Erythroblast (primary cell): ENCODE results near the gene C17orf75.
"Not testable (repeated sequence)": the region's sequence is repeated elsewhere in the genome, so short reads cannot be mapped to it uniquely, and the experiment has no call there.

Source experiments
- DNase-seq, 2 experiments: peaks; one replicate each; lab custom pipeline; 2025; lab: John Stamatoyannopoulos, UW
- GATA1 ChIP-seq: IDR thresholded peaks from 2 replicates; pipeline ENCODE4 v1.6.1; 2011; ENCODE audit warnings: low read depth, mild to moderate bottlenecking, control low read depth, low read length, moderate library complexity
- POLR2A ChIP-seq: IDR thresholded peaks from 2 replicates; pipeline ENCODE4 v1.6.1; 2011; ENCODE audit warnings: mild to moderate bottlenecking, low read length

C17orf75 gene, protein sequence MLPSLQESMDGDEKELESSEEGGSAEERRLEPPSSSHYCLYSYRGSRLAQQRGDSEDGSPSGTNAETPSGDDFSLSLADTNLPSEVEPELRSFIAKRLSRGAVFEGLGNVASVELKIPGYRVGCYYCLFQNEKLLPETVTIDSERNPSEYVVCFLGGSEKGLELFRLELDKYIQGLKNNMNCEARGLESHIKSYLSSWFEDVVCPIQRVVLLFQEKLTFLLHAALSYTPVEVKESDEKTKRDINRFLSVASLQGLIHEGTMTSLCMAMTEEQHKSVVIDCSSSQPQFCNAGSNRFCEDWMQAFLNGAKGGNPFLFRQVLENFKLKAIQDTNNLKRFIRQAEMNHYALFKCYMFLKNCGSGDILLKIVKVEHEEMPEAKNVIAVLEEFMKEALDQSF

DNA sequence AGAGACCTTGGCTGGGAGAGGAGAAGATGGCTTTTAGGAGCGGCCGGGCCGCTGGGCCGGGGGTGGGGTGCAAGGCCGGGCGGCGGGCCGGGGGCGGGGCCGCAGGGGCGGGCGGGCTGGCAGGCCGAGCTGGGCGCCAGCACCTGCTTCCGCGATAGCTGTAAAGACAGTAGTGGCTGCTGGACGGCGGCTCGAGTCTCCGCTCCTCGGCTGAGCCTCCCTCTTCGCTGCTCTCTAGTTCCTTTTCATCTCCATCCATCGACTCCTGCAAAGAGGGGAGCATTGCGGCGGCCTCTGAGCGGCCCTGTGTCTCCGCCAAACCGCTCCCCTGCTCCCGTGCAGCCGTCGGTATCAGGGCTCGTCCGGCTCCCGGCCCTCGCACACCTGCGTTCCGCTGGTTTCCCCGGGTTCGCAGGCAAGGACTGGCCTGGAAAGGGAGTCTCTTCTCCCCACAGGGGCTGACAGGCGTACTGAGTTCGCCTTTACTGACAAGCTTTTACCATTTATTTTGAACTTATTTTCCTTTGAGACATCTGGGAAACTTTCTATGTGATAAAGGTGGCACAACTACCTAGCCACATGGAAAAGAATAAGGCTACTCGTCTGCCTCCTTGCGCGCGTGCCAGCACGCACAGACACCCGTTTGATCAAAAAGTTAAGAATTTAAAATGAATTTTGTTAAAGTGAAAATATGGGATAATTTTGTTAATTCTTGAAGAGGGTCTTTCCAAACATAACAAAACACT is at the start of gene C17orf75:
Gene C17orf75, minus strand, starts transcription at position 317 of the 746 bp plus-strand sequence. Its CDS starts 34 bp downstream, at position 283.
- peak; percentile 89 to 92 for DNase-seq
- TF ChIP-seq POLR2A = peak; percentile 79
- no peak for TF ChIP-seq GATA1

DNA sequence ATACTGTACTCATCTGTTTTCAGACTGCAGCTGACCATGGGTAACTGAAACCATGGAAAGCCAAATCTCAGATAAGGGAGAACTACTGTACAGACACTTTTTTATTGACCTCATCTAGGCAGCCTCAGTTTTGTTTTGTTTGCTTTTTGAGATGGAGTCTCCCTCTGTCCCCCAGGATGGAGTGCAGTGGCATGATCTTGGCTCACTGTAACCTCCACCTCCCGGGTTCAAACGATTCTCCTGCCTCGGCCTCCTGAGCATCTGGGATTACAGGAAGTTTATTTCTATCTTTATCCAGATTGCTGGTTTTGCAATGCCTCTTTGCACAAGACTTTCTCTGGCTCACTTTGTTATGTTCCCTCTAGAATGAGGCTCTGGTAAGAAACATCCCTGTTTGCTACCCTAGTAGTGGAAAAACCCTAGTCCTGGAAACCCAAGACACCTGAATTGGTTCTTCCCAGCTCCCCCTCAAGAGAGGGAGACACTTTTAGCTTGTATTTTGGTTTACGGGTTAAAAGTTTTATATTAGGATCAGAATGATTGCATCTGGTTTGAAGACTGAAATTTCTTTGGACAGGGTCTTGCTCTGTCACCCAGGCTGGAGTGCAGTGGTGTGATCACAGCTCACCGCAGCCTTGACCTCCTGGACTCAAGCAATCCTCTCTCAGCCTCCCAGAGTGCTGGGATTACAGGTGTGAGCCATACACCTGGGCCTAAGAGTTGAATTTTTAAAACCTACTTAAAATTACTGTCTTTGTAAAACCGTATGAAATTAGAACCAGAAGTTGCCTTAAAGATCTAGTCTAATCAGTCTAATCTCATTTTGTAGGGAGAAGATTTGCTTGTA is 46.9 kb upstream of the C17orf75 start:
- no peak for TF ChIP-seq GATA1
- no peak for DNase-seq

DNA sequence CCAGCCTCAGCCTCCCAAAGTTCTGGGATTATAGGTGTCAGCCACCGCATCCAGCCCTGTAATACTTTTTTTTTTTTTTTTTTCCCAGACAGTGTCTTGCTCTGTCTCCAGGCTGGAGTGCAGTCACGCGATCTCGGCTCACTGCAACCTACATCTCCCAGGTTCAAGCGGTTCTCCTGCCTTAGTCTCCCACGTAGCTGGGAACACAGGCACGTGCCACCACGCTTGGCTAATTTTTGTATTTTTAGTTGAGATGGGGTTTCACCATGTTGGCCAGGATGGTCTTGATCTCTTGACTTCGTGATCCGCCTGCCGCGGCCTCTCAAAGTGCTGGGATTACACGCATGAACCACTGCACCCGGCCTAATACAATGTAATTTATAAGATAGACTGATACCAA is 46.2 kb upstream of the C17orf75 start:
- not testable (repeated sequence) for DNase-seq

- TF ChIP-seq POLR2A (no peak), GATA1 (no peak)
- DNase-seq = no peak
Measured at GRCh38 chr17:32386844-32387243, 44.9 kb upstream of the C17orf75 start.

GRCh38 chr17:32385971-32386370 is 44.0 kb upstream of the C17orf75 start:
- TF ChIP-seq GATA1 (no peak), POLR2A (no peak)
- no peak for DNase-seq

- no peak for DNase-seq
- TF ChIP-seq GATA1 (no peak), POLR2A (no peak)
Measured at GRCh38 chr17:32385121-32385520, 43.1 kb upstream of the C17orf75 start.

DNA sequence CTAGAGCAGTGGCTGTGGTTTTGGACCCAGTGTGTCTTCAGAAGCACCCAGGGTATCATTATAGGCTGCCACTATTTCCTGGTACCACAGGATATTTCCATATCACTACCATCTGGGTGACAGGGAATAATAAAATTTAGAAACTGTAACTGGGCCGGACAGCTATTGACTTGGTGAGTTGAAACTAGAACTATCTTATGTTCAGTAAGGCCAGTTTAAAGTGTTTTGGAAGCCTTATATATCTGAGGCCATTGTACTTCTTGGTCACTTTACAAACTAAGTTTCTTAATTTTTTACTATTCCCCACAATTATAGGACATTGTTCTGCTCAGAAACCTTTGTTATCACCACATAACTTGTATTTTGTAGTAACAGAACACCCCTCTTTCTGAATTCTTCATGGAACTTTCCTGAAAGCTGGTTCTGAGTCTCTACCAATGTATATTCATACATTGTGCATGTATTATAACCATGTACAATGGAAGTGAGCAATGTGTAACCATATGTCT is 42.0 kb upstream of the C17orf75 start:
- no peak for DNase-seq
- TF ChIP-seq GATA1 = no peak
- TF ChIP-seq POLR2A = peak; percentile 14

GRCh38 chr17:32382526-32383223 is 40.7 kb upstream of the C17orf75 start:
- TF ChIP-seq GATA1 = no peak
- DNase-seq = no peak

GRCh38 chr17:32370426-32370825 is 28.5 kb upstream of the C17orf75 start:
- DNase-seq = no peak
- no peak for TF ChIP-seq GATA1
- no peak for TF ChIP-seq POLR2A

DNA sequence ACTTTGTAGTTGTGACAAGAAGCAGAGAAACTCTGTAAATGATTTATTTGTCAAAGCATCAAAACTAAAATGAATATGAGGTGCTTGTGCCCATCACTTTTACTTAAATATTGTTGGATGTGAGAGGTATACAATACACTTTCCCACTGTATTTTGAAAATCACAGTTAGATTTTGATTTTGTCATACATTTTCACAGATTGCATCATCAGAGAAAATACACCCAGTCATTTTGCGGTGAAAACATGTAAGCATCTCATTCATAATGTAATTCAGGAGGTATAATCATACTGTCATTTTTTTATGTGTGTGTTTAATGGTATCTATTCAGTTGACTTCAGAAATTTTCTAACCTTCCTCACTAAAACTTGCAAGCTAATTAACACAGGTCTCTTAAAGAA is 19.3 kb upstream of the C17orf75 start:
- no peak for DNase-seq

GRCh38 chr17:32357615-32358014 is 15.6 kb upstream of the C17orf75 start:
- no peak for TF ChIP-seq POLR2A
- TF ChIP-seq GATA1 = no peak
- DNase-seq = no peak

More for the DNA sequence above, 19.3 kb upstream of the C17orf75 start:
- no peak for TF ChIP-seq POLR2A
- no peak for TF ChIP-seq GATA1

DNA sequence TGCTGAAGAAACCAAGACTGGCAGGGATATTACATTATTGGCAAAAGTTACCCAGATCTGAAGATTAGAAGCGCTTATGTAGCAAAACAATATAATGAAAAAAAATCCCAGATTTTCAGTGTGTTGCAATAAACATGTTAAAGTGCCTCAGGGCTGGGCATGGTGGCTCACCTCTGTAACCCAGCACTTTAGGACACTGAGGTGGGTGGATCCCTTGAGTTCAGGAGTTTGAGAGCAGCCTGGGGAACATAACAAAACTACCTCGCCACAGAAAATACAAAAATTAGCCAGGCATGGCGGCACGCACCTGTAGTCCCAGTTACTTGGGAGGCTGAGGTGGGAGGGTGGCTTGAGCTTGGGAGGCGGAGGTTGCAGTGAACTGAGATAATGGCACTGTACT is 14.8 kb upstream of the C17orf75 start:
- TF ChIP-seq POLR2A (no peak), GATA1 (no peak)
- no peak for DNase-seq

GRCh38 chr17:32356378-32356743 is 14.4 kb upstream of the C17orf75 start:
- TF ChIP-seq GATA1 (no peak), POLR2A (no peak)
- no peak for DNase-seq
